ENCODE results near the gene GNAL. TPM values are rescaled to one million over a fixed set of nuclear protein-coding genes. Genes with fewer than 3 reads are reported as not detected.
A peak's percentile ranks its signal among the peaks of the same experiment; 100 is the strongest.
"Not testable (repeated sequence)": the region's sequence is repeated elsewhere in the genome, so short reads cannot be mapped to it uniquely, and the experiment has no call there.

The GNAL gene
- total RNA-seq, 1 donor from 2014 or later = 17.1 TPM

DNA sequence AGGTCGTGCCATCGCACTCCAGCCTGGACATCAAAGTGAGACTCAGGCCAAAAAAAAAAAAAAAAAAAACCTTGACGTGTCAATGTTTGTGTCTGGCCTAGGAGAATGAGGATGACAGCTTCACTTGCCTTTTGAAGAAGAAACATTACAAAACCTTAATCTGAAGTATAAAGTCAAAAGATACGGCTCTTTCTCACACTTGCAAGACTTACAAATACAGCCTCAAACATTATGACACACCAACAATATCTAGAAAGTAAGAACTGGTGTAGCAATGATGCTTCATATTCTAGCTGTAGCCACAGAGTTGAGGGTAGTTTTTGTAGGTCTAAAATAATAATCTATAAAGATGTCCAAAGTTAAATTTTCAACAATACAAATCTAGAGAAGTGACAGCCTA is 193.6 kb downstream of the GNAL start:
- intact Hi-C loops (cut with DNase I) = no loop called here
- ATAC-seq (no peak), DNase-seq (ENCODE audit: low spot score) (no peak)

- DNase-seq (ENCODE audit: low spot score) = no peak
- intact Hi-C loops (cut with DNase I) = no loop called here
- peak; percentile 57 for ATAC-seq
Measured at GRCh38 chr18:11883153-11883552, 194.1 kb downstream of the GNAL start.

DNA sequence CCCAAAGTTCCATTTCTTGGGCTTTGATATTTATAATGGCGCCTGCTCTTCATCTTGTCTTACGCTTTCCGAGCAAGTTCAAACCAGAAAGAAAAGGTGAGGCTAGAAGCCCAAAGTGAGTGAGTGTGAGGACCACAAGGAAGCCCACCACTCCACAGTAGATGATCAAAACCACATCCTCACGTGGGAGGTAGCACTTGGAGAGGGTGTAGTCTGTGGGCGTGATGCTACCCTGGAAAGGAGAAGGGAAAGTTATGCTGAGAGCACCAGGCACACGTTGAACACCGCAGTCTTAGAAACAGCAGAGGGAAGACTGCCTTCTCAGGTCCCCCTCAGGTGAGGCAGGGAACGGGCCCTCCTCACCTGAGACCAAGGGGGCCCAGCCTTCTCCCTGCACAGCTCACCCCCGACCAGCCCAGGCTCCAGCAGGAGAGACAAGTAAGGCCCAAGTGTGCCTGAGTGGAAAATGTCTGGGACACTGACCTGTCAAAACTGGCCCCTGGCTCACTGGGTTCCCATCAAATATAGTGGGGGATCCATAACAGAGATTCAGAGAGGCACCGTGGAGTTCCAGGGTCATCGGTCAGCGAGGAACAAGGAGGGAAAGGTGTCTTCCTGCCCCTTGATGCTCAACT is 195.4 kb downstream of the GNAL start:
- intact Hi-C loops (cut with DNase I) = no loop called here
- ATAC-seq (no peak), DNase-seq (ENCODE audit: low spot score) (no peak)

- DNase-seq (ENCODE audit: low spot score) (no peak), ATAC-seq (peak; percentile 53)
- intact Hi-C loops (cut with DNase I) = no loop called here
Measured at GRCh38 chr18:11885278-11885947, 196.3 kb downstream of the GNAL start.

- no peak for DNase-seq (ENCODE audit: low spot score)
- intact Hi-C loops (cut with DNase I) = no loop called here
- no peak for ATAC-seq
Measured at GRCh38 chr18:11886577-11887110, 197.6 kb downstream of the GNAL start.

- DNase-seq (ENCODE audit: low spot score) = no peak
- intact Hi-C loops (cut with DNase I) = no loop called here
- ATAC-seq = no peak
Measured at GRCh38 chr18:11887328-11888128, 198.5 kb downstream of the GNAL start.

GRCh38 chr18:11888726-11889125 is 199.7 kb downstream of the GNAL start:
- intact Hi-C loops (cut with DNase I) = no loop called here
- ATAC-seq = no peak
- no peak for DNase-seq (ENCODE audit: low spot score)

GRCh38 chr18:11889284-11889683 is 200.2 kb downstream of the GNAL start:
- ATAC-seq (no peak), DNase-seq (ENCODE audit: low spot score) (no peak)
- intact Hi-C loops (cut with DNase I) = no loop called here

DNA sequence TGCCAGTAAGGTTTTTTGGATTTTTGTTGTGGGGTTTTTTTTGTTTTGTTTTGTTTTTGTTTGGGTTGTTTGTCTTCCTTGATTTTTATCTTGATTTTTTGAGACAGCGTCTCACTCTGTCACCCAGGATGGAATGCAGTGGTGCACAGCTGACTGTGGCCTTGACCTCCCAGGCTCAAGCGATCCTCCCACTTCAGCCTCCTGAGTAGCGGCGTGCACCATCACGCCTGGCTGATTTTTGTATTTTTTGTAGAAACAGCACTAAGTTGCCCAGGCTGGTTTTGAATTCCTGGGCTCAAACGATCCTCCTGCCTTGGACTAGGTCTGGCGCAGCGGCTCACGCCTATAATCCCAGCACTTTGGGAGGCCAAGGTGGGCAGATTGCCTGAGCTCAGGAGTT is 202.7 kb downstream of the GNAL start:
- ATAC-seq (no peak), DNase-seq (ENCODE audit: low spot score) (no peak)
- intact Hi-C loops (cut with DNase I) = no loop called here

DNA sequence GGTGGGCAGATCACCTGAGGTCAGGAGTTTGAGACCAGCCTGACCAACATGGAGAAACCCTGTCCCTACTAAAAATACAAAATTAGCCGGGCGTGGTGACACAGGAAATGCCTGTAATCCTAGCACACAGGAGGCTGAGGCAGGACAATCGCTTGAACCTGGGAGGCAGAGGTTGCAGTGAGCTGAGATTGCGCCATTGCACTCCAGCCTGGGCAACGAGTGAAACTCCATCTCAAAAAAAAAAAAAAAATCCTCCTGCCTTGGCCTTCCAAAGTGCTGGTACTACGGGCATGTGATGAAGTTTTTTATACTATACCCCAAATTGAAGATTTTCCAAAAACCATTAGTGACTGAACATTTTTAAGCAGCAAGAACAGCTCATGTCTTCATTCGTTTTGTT is 203.4 kb downstream of the GNAL start:
- intact Hi-C loops (cut with DNase I); DNase-seq (ENCODE audit: low spot score); ATAC-seq: not testable (repeated sequence)

DNA sequence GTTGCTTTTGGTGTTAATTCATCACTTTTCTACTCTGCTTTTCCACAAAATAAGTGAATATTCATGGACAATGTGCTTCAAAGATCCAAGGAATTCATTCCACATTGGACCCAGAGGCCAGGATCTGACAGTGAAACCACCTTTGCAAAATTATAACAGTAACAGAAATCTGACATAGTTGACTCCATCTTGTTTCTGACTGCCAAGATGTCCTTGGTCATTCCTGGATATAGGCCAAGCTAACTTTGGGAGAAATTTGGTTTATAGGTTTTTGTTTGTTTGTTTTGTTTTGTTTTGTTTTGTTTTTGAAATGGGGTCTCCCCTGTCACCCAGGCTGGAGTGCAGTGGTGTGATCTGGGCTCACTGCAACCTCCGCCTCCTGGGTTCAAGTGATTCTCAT is 208.7 kb downstream of the GNAL start:
- no peak for DNase-seq (ENCODE audit: low spot score)
- intact Hi-C loops (cut with DNase I) = no loop called here
- ATAC-seq = no peak

DNA sequence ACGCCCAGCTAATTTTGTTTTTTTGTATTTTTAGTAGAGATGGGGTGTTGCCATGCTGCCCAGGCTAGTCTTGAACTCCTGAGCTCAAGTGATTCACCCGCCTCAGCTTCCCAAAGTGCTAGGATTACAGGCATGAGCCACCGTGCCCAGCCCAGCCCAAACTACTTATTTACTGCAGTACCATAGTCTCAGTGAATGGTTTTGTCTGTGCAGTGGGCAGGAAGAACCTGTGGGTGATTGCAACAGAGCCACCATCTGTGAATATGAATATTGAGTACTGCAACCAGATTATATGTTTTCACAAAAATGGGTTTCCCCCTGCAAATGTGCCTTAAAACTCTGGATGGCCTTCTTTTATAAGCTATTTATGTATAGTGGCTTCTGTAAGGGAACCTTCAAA is 210.0 kb downstream of the GNAL start:
- DNase-seq (ENCODE audit: low spot score) (no peak), ATAC-seq (no peak)
- intact Hi-C loops (cut with DNase I) = no loop called here

DNA sequence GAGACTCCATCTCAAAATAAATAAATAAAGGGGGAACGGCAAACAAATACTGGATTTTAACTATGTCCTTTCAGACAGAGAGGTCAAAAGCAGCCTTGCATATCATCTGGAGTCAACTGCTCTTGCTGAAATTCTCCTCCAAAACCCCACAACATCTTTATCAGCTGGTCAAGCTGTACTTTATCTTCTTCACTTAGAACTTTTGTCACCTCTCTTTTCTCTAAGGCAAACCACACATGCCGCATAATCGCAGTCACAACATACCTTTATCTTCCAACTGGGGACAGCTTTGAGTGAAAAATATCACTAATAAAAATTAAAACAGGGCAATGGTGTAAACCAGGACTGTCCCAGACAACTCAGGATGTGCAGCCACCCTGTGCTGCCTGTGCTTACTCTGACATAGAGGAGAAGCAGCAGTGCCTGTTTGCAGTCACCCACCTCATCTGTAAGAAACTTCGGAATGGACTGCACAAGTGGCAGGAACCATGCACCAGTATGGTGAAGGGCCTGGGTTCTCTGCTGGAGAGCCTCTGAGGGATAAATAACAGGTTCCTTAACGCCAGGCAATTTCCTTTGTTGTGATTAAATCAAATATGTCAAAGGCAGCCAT is 212.9 kb downstream of the GNAL start:
- no peak for DNase-seq (ENCODE audit: low spot score)
- intact Hi-C loops (cut with DNase I) = no loop called here
- no peak for ATAC-seq

GRCh38 chr18:11902522-11903292 is 213.6 kb downstream of the GNAL start:
- intact Hi-C loops (cut with DNase I) = no loop called here
- ATAC-seq (no peak), DNase-seq (ENCODE audit: low spot score) (no peak)

DNA sequence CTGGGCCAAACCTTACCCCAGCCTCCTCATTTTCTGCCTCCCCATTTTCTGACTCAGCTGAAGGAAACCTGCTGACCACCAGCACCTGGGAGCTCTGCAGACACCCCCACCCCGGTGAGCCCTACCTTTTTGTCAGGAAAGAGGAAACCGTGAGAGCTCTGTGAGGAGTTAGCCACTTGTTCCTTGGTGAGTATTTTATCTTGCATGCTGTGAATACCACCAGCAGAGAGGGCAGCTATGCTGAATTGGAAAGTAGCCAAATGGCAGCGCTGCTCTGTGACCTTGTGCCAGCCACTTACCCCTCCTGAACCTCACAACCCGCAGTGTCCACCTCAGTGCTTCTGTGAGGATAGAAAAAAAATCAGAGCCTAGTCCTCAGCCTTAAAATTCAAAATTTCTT is 216.5 kb downstream of the GNAL start:
- no peak for DNase-seq (ENCODE audit: low spot score)
- intact Hi-C loops (cut with DNase I) = no loop called here
- ATAC-seq = no peak

DNA sequence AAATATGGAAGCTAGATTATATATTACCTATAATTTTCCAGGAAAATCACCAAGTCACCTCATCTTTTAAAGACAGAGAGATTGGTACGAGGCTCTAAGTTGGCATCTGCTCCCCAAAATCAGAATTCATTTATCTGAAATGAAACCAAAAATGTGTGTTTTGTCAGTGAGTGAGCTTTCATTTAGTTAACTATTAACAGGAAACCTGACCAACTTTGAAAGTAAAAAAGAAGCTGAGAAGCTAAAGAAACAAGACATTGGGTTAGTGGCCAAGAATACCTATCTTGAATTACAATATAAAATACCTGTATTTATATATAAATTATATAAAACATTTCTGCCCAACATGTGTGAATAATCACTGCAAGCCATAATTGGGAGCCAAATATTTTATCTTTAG is 217.1 kb downstream of the GNAL start:
- intact Hi-C loops (cut with DNase I) = no loop called here
- DNase-seq (ENCODE audit: low spot score) = no peak
- ATAC-seq = no peak

DNA sequence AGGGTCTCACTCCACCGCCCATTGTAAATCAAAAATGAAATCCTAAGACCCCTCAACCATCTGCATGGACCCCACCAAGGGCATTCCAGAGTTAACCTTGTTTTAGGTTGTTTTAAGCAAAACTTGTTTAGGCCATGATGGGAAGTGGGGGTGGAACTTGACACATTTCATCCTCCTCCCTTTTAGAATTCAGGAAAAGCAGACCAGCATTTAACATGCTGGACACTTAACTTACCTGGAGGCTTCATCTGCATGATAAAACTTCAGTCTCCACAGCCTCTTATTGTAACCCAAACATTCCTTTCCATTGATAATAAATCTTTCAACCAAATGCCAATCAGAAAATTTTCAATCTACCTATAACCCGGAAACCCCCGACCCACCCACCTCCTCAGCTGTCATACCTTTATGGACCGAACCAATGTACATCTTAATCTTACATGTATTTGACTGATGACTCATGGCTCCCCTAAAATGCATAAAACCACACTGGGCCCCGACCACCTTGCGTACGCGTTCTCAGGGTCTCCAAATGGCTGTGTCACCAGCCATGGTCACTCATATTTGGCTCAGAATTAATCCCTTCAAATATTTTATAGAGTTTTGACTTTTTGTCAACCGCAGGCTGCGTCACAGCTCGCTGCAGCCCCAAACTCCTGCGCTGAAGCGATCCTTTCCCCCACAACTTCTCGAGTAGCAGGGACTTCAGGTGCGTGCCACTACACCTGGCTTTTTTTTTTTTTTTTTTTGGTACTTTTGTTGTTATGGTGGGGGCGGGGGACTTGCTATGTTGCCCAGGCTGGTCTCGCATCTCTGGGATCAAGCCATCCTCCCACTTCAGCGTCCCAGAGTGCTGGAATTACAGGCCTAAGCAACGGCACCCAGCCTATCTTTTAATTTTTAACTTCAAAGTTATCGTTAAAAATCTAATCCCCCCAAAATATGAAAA is 218.1 kb downstream of the GNAL start:
- no peak for ATAC-seq
- intact Hi-C loops (cut with DNase I) = no loop called here

More for the DNA sequence above, 218.1 kb downstream of the GNAL start:
- no peak for DNase-seq (ENCODE audit: low spot score)
